IMR-90 (cell line): Measurements from ENCODE around the gene B4GALNT1.

ENCODE experiments used
- BHLHE40 ChIP-seq: fragments of 150-350 bp; IDR thresholded peaks from 2 replicates; pipeline ENCODE4 v1.6.1; 2016; ENCODE audit warnings: mild to moderate bottlenecking, low read depth, low read length
- CEBPB ChIP-seq: IDR thresholded peaks from 2 replicates; pipeline ENCODE4 v1.6.1; 2012; ENCODE audit warnings: low read depth, low read length, improper control_type of control experiment
- CTCF ChIP-seq: conservative IDR thresholded peaks from 2 replicates; pipeline ENCODE4 v1.5.1; 2012; ENCODE audit warnings: mild to moderate bottlenecking, low read depth, low read length, improper control_type of control experiment
- POLR2A ChIP-seq: IDR thresholded peaks from 2 replicates; pipeline ENCODE4 v1.6.1; 2012; ENCODE audit warnings: mild to moderate bottlenecking, low read depth, low read length
- RCOR1 ChIP-seq: IDR thresholded peaks from 2 replicates; pipeline ENCODE4 v1.6.1; 2012; ENCODE audit warnings: mild to moderate bottlenecking, low read length, improper control_type of control experiment; ENCODE audit not compliant: insufficient replicate concordance
- SMC3 ChIP-seq: fragments of 150-350 bp; IDR thresholded peaks from 2 replicates; pipeline ENCODE4 v1.6.1; 2016; ENCODE audit warnings: low read depth, mild to moderate bottlenecking, antibody characterized with exemption, low read length, moderate library complexity
- TF ChIP-seq, protein P1 (sequence below): fragments of 150-350 bp; IDR thresholded peaks from 2 replicates; pipeline ENCODE4 v1.6.1; 2016; ENCODE audit warnings: low read depth, mild to moderate bottlenecking, low read length, moderate library complexity, borderline replicate concordance

- TF ChIP-seq POLR2A (no peak), BHLHE40 (no peak), CTCF (no peak), CEBPB (no peak), SMC3 (no peak), RCOR1 (no peak)
- TF ChIP-seq, protein P1, sequence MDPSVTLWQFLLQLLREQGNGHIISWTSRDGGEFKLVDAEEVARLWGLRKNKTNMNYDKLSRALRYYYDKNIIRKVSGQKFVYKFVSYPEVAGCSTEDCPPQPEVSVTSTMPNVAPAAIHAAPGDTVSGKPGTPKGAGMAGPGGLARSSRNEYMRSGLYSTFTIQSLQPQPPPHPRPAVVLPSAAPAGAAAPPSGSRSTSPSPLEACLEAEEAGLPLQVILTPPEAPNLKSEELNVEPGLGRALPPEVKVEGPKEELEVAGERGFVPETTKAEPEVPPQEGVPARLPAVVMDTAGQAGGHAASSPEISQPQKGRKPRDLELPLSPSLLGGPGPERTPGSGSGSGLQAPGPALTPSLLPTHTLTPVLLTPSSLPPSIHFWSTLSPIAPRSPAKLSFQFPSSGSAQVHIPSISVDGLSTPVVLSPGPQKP: no peak
Observed at GRCh38 chr12:57658890-57659289, 25.9 kb upstream of the B4GALNT1 start.
